Testis (tissue), 2 donors: ENCODE data around the gene HSD17B3.

ENCODE experiments used
- POLR2A ChIP-seq: fragments of 450-650 bp; IDR thresholded peaks from one replicate; pipeline ENCODE4 v1.6.1; 2017; ENCODE audit warnings: antibody characterized with exemption, mild to moderate bottlenecking, moderate library complexity
- TF ChIP-seq, protein P1 (sequence below), 3 experiments: fragments of 450-650 bp in 2 of 3; fragments of 200-600 bp in 1 of 3; sonication (generic) in 1 of 3; IDR thresholded peaks; one replicate each; pipeline ENCODE4 v1.5.1; 2016 to 2019; ENCODE audit warnings: antibody characterized with exemption in 3 of 3, mild to moderate bottlenecking in 2 of 3, moderate library complexity in 1 of 3

DNA sequence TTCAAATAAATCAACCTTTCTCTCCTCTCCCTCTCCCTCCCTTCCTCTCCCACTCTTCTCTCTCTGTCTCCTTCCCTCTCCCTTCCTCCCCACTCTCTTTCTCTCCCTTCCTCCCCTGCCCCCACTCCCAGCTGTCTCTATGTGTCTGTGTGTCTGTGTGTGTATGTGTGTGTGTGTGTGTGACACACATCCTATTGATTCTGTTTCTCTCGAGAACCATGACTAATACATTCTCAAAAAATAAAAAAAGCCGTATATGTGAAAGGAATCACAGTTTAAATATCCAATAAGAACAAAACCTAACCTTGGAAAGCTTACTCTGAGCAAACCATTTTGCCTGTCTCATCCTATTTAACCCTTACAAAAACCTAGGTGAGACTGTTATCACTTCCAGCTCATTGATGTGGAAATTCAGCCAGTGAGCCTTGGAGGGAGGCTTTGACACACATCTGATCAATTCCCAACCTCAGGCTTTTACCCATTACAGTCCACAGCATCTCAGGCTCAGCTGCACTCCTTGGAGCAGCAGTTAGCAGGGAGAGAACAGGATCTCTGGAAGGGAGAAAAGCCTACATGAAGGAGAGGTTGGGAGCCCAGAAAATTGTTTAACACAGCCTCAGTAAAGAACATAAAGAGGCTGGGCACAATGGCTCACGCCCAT, 8.3 kb downstream of the HSD17B3 start:
- TF ChIP-seq, protein P1, sequence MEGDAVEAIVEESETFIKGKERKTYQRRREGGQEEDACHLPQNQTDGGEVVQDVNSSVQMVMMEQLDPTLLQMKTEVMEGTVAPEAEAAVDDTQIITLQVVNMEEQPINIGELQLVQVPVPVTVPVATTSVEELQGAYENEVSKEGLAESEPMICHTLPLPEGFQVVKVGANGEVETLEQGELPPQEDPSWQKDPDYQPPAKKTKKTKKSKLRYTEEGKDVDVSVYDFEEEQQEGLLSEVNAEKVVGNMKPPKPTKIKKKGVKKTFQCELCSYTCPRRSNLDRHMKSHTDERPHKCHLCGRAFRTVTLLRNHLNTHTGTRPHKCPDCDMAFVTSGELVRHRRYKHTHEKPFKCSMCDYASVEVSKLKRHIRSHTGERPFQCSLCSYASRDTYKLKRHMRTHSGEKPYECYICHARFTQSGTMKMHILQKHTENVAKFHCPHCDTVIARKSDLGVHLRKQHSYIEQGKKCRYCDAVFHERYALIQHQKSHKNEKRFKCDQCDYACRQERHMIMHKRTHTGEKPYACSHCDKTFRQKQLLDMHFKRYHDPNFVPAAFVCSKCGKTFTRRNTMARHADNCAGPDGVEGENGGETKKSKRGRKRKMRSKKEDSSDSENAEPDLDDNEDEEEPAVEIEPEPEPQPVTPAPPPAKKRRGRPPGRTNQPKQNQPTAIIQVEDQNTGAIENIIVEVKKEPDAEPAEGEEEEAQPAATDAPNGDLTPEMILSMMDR (IDR thresholded peaks at IDR 0.05), result no peak
- no peak for TF ChIP-seq POLR2A
